SK-N-SH (cell line): ENCODE results near the gene DDIAS. TPM values are rescaled to one million over a fixed set of nuclear protein-coding genes. Genes with fewer than 3 reads are reported as not detected.

Experiments used
- CTCF ChIA-PET: fragments of 300-600, 350-600 bp; formaldehyde crosslinking; extraction: SDS; loops from one replicate; lab custom pipeline; 2021; lab: Yijun Ruan, JAX
- POLR2A ChIA-PET: fragments of 350-600 bp; sonication (Branson Sonifier 250); formaldehyde crosslinking; extraction: SDS; loops from one replicate; lab custom pipeline; 2020; ENCODE audit warnings: antibody characterized with exemption, inconsistent platforms; lab: Yijun Ruan, JAX
- DNase-seq: peaks from one replicate; pipeline ENCODE4 v3.0.0; 2012
- H2AFZ ChIP-seq: fragments of 200-600 bp; sonication (generic); 2 replicates; pipeline ENCODE4 v1.8.1; 2016; ENCODE audit warnings: antibody characterized with exemption, mild to moderate bottlenecking, low read depth
- H3F3A ChIP-seq: fragments of 200-600 bp; sonication (generic); replicated peaks from 2 replicates; pipeline ENCODE3; 2016; ENCODE audit warnings: antibody characterized with exemption, mild to moderate bottlenecking; ENCODE audit not compliant: insufficient read depth
- H3K27ac ChIP-seq, 2 experiments: fragments of 200-500 bp in 1 of 2; fragments of 200-600 bp in 1 of 2; sonication (Bioruptor generic) in 1 of 2; sonication (generic), shearing (Covaris generic) in 1 of 2; 2 replicates each; pipeline versions ENCODE4 v1.5.1 to v1.6.1; 2014 to 2016; ENCODE audit warnings: low read depth in 2 of 2, inconsistent platforms in 1 of 2, low read length in 1 of 2, mild to moderate bottlenecking in 1 of 2, mixed read lengths in 1 of 2
- H3K27me3 ChIP-seq: fragments of 200-600 bp; sonication (generic), shearing (Covaris generic); 2 replicates; pipeline ENCODE4 v1.6.1; 2016; ENCODE audit warnings: mixed run types; ENCODE audit not compliant: insufficient read depth
- H3K36me3 ChIP-seq, 2 experiments: fragments of 200-500 bp in 1 of 2; fragments of 200-600 bp in 1 of 2; sonication (Bioruptor generic) in 1 of 2; sonication (generic) in 1 of 2; replicated peaks in 1 of 2; 2 replicates each; pipeline versions ENCODE3 to v1.5.1; 2014 to 2016; ENCODE audit warnings: low read length in 1 of 2, mild to moderate bottlenecking in 1 of 2; ENCODE audit not compliant: insufficient read depth in 2 of 2, control insufficient read depth in 1 of 2
- H3K4me1 ChIP-seq, 2 experiments: fragments of 200-500 bp in 1 of 2; fragments of 200-600 bp in 1 of 2; sonication (Bioruptor generic) in 1 of 2; sonication (generic), shearing (Covaris generic) in 1 of 2; 2 replicates each; pipeline versions ENCODE4 v1.5.1 to v1.6.1; 2014 to 2016; ENCODE audit warnings: low read depth in 1 of 2, low read length in 1 of 2, mixed run types in 1 of 2; ENCODE audit not compliant: insufficient read depth in 2 of 2, control insufficient read depth in 1 of 2
- H3K4me2 ChIP-seq: fragments of 200-600 bp; sonication (generic), shearing (Covaris generic); 2 replicates; pipeline ENCODE4 v1.6.1; 2017; ENCODE audit warnings: mixed run types
- H3K4me3 ChIP-seq, 2 experiments: fragments of 200-500 bp in 1 of 2; fragments of 200-600 bp in 1 of 2; sonication (Bioruptor generic) in 1 of 2; sonication (generic), shearing (Covaris generic) in 1 of 2; 2 replicates each; pipeline versions ENCODE4 v1.5.1 to v1.8.1; 2014 to 2016; ENCODE audit warnings: low read depth in 2 of 2, inconsistent platforms in 1 of 2, low read length in 1 of 2, mild to moderate bottlenecking in 1 of 2, mixed read lengths in 1 of 2, moderate library complexity in 1 of 2
- H3K79me2 ChIP-seq: fragments of 200-600 bp; sonication (generic); 2 replicates; pipeline ENCODE4 v1.8.1; 2017; ENCODE audit warnings: mild to moderate bottlenecking; ENCODE audit not compliant: insufficient read depth
- H3K9ac ChIP-seq: fragments of 200-600 bp; sonication (generic); 2 replicates; pipeline ENCODE4 v1.6.1; 2017; ENCODE audit warnings: mixed run types
- H3K9me2 ChIP-seq: fragments of 200-600 bp; sonication (generic); 2 replicates; pipeline ENCODE4 v1.6.1; 2017; ENCODE audit warnings: mixed run types
- H3K9me3 ChIP-seq: fragments of 200-600 bp; sonication (generic); 2 replicates; pipeline ENCODE4 v1.6.1; 2017; ENCODE audit warnings: mixed run types, mild to moderate bottlenecking, moderate library complexity
- H4K20me1 ChIP-seq: fragments of 200-600 bp; sonication (generic); 2 replicates; pipeline ENCODE4 v1.6.1; 2017; ENCODE audit warnings: mild to moderate bottlenecking, mixed run types; ENCODE audit not compliant: insufficient read depth
- EZH2phosphoT487 ChIP-seq: fragments of 200-600 bp; sonication (generic); IDR thresholded peaks from 2 replicates; pipeline ENCODE4 v1.6.1; 2017; ENCODE audit warnings: low read depth, mixed run types, mild to moderate bottlenecking, antibody characterized with exemption, moderate library complexity, borderline replicate concordance
- FOXJ3 ChIP-seq: sonication (generic); formaldehyde crosslinking; IDR thresholded peaks from 2 replicates; pipeline ENCODE4 v1.5.1; 2020; ENCODE audit warnings: mild to moderate bottlenecking, missing genetic modification reagents
- GABPA ChIP-seq: IDR thresholded peaks from 2 replicates; pipeline ENCODE4 v1.4.0; 2012; ENCODE audit warnings: low read depth, mild to moderate bottlenecking
- GATA2 ChIP-seq: sonication (generic); formaldehyde crosslinking; IDR thresholded peaks from 2 replicates; pipeline ENCODE4 v1.5.0; 2020; ENCODE audit warnings: mild to moderate bottlenecking, missing genetic modification reagents
- MXI1 ChIP-seq: IDR thresholded peaks from 2 replicates; pipeline ENCODE4 v1.6.1; 2012; ENCODE audit warnings: mild to moderate bottlenecking, low read depth, low read length, improper control_type of control experiment
- NRF1 ChIP-seq: IDR thresholded peaks from 2 replicates; pipeline ENCODE4 v1.6.1; 2012; ENCODE audit warnings: low read depth, mild to moderate bottlenecking, low read length
- PBX3 ChIP-seq: IDR thresholded peaks from 2 replicates; pipeline ENCODE4; 2012
- REST ChIP-seq: IDR thresholded peaks from 2 replicates; pipeline ENCODE4 v1.6.1; 2012; ENCODE audit warnings: mild to moderate bottlenecking, low read depth, low read length, moderate library complexity
- RFX5 ChIP-seq: IDR thresholded peaks from 2 replicates; pipeline ENCODE4 v1.6.1; 2012; ENCODE audit warnings: mild to moderate bottlenecking, improper control_type of control experiment, low read length
- RXRA ChIP-seq: IDR thresholded peaks from 2 replicates; pipeline ENCODE4 v1.4.0; 2012; ENCODE audit warnings: low read depth, mild to moderate bottlenecking, borderline replicate concordance
- SMC3 ChIP-seq: IDR thresholded peaks from 2 replicates; pipeline ENCODE4 v1.6.1; 2012; ENCODE audit warnings: low read depth, low read length, improper control_type of control experiment
- TAF1 ChIP-seq: IDR thresholded peaks from 2 replicates; pipeline ENCODE4 v1.6.1; 2012; ENCODE audit warnings: low read depth, mild to moderate bottlenecking, low read length, moderate library complexity, borderline replicate concordance
- TEAD4 ChIP-seq: IDR thresholded peaks from 2 replicates; pipeline ENCODE4 v1.4.0; 2012; ENCODE audit warnings: mild to moderate bottlenecking, borderline replicate concordance; ENCODE audit not compliant: insufficient read depth
- USF2 ChIP-seq: fragments of 150-350 bp; IDR thresholded peaks from 2 replicates; pipeline ENCODE4 v1.6.1; 2017; ENCODE audit warnings: antibody characterized with exemption, low read length, low read depth, borderline replicate concordance
- YY1 ChIP-seq: IDR thresholded peaks from 2 replicates; pipeline ENCODE4 v1.4.0; 2012; ENCODE audit warnings: low read depth, mild to moderate bottlenecking
- ZBTB33 ChIP-seq: IDR thresholded peaks from 2 replicates; pipeline ENCODE4 v1.4.0; 2012; ENCODE audit warnings: low read depth, borderline replicate concordance
- WGBS: methylation state at CpG from one replicate; pipeline ENCODE4 v1.1.6; 2017; ENCODE audit warnings: low lambda C conversion rate; 5-methylcytosine and 5-hydroxymethylcytosine counted together
- polyA plus RNA-seq, 3 experiments: library from polyadenylated mRNA; depleted of rRNA; stranded (reverse); fragments of >200 nt; gene quantifications; 2 replicates each; pipeline ENCODE4 v1.2.3, GENCODE V29; 2012
- TF ChIP-seq, protein P1 (sequence below): IDR thresholded peaks from 2 replicates; pipeline ENCODE4 v1.4.0; 2012; ENCODE audit warnings: low read depth, borderline replicate concordance

The DDIAS gene
- polyA plus RNA-seq, 1 of the 3 experiments (the other 2 are of a cell fraction) = 4.4 TPM

DNA sequence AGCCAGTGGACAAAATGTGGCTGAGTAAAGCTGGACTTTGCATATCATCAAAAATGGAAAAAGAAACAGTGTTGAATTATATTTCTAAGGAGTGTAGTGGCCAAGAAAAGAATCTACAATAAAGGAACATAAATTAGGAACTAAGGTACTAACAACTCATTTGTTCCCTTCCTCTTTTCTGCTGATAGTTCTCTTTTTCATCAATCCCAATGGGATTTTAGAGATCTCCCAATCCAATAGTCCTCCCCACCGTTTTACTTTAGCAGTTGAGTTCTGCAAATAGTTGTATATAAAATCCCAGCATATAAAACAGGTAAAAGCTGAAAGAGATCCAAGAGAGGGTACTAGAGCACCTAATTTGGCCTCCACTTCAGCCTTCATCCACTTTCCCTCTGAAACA is 3.3 kb upstream of the DDIAS start:
- Histone ChIP-seq H3K4me1 (peaks cover 0 to 24% of the 10 kb centered on the region in 2 experiments; a peak in 3 of 4 replicates), H3K27ac (no peak overlapping the region), H3K4me2 (no peak overlapping the region), H2AFZ (no peak overlapping the region), H3F3A (no peaks in the 10 kb centered on the region), H3K9ac (no peak overlapping the region), H3K79me2 (peaks cover 29% of the 10 kb centered on the region), H3K9me3 (no peaks in the 10 kb centered on the region), H3K27me3 (no peaks in the 10 kb centered on the region), H3K9me2 (no peaks in the 10 kb centered on the region), H4K20me1 (no peaks in the 10 kb centered on the region), H3K36me3 (no peaks in the 10 kb centered on the region), H3K4me3 (no peak overlapping the region)
- 57% methylated on average over 1 of the region's 1 CpG for WGBS
- DNase-seq = no peak
- ChIA-PET POLR2A (interaction anchor here (0.7 kb wide), 1 partner anchor 30 kb away, joined by 4 read pairs; no protein-coding TSS in a partner anchor), CTCF (interaction anchor here (0.8 to 4.1 kb wide), 3 partner anchors 31 to 197 kb away, joined by 4 to 23 read pairs (median 5); no protein-coding TSS in a partner anchor)
- TF ChIP-seq ZBTB33 (no peak), RFX5 (no peak), NRF1 (no peak), REST (no peak), GABPA (no peak), TAF1 (no peak), PBX3 (no peak)

- CTCF ChIA-PET = interaction anchor here (1.1 to 4.1 kb wide), 3 partner anchors 32 to 198 kb away, joined by 4 to 40 read pairs (median 23); no protein-coding TSS in a partner anchor
- no peaks in the 10 kb centered on the region for H3K9me3 ChIP-seq
- WGBS = 66% methylated on average over 3 of the region's 3 CpGs
- no peaks in the 10 kb centered on the region for H3K36me3 ChIP-seq
- POLR2A ChIA-PET = no interaction called here
- H3K9me2 ChIP-seq = no peaks in the 10 kb centered on the region
- peak overlapping the region; percentile 87 for H3K4me2 ChIP-seq
- no peak for DNase-seq
- H2AFZ ChIP-seq = peak overlapping the region; percentile 87
- H3K27me3 ChIP-seq = no peaks in the 10 kb centered on the region
- H3K9ac ChIP-seq = peak overlapping the region; percentile 81
- no peak overlapping the region; a peak in 1 of 4 replicates for H3K27ac ChIP-seq
- peaks cover 0 to 24% of the 10 kb centered on the region in 2 experiments; a peak in 3 of 4 replicates for H3K4me1 ChIP-seq
- H3F3A ChIP-seq = no peaks in the 10 kb centered on the region
- peak overlapping the region; percentile 78 to 90 for H3K4me3 ChIP-seq
- no peaks in the 10 kb centered on the region for H4K20me1 ChIP-seq
- TF ChIP-seq TEAD4 = no peak
- TF ChIP-seq GATA2 = no peak
- no peak for TF ChIP-seq GABPA
- no peak for TF ChIP-seq SMC3
- no peak for TF ChIP-seq EZH2phosphoT487
- no peak for TF ChIP-seq FOXJ3 (CRISPR knock-in tag)
- TF ChIP-seq YY1 = no peak
- no peak for TF ChIP-seq USF2
- TF ChIP-seq, protein P1, sequence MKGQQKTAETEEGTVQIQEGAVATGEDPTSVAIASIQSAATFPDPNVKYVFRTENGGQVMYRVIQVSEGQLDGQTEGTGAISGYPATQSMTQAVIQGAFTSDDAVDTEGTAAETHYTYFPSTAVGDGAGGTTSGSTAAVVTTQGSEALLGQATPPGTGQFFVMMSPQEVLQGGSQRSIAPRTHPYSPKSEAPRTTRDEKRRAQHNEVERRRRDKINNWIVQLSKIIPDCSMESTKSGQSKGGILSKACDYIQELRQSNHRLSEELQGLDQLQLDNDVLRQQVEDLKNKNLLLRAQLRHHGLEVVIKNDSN = no peak
- no peak for TF ChIP-seq RXRA
- TF ChIP-seq MXI1 = no peak
- TF ChIP-seq NRF1 = no peak
- H3K79me2 ChIP-seq = peaks cover 38% of the 10 kb centered on the region
Observed at GRCh38 chr11:82899186-82899820, 2.2 kb upstream of the DDIAS start.
